ENCODE results near the gene IMMP2L. TPM values are rescaled to one million over a fixed set of nuclear protein-coding genes. Genes with fewer than 3 reads are reported as not detected.

The IMMP2L gene
- total RNA-seq, 6 experiments from 2014 or later = 14.2 to 25.3 (median 19.7) TPM

- Histone ChIP-seq H3K4me3 (no peak overlapping the region), H3K9me3 (no peaks in the 10 kb centered on the region), H3K4me1 (no peaks in the 10 kb centered on the region), H3K36me3 (no peaks in the 10 kb centered on the region), H3K27ac (no peak overlapping the region), H3K27me3 (no peaks in the 10 kb centered on the region)
- no peak for ATAC-seq
- TF ChIP-seq CTCF (IDR thresholded peaks at IDR 0.05) = no peak
- TF ChIP-seq POLR2A (IDR thresholded peaks at IDR 0.05) = no peak
- intact Hi-C loops (cut with DNase I) = no loop called here
- WGBS (ENCODE audit: insufficient coverage, low coverage, low lambda C conversion rate, missing lambda C conversion rate) = 77% methylated on average over 2 of the region's 2 CpGs
- no peak for DNase-seq
Observed at GRCh38 chr7:110645616-110646015, 916.7 kb downstream of the IMMP2L start.

- TF ChIP-seq CTCF (IDR thresholded peaks at IDR 0.05) (no peak), POLR2A (IDR thresholded peaks at IDR 0.05) (no peak)
- Histone ChIP-seq H3K4me3 (no peak overlapping the region), H3K4me1 (no peaks in the 10 kb centered on the region), H3K27me3 (no peaks in the 10 kb centered on the region), H3K27ac (no peak overlapping the region), H3K9me3 (no peaks in the 10 kb centered on the region), H3K36me3 (no peaks in the 10 kb centered on the region)
- ATAC-seq = no peak
- no peak for DNase-seq
- WGBS (ENCODE audit: insufficient coverage, low coverage, low lambda C conversion rate, missing lambda C conversion rate) = 75% methylated on average over 3 of the region's 3 CpGs
- intact Hi-C loops (cut with DNase I) = no loop called here
Observed at GRCh38 chr7:110645060-110645459, 917.2 kb downstream of the IMMP2L start.

- ATAC-seq (no peak), DNase-seq (no peak)
- H3K36me3 ChIP-seq = no peaks in the 10 kb centered on the region
- WGBS (ENCODE audit: insufficient coverage, low coverage, low lambda C conversion rate, missing lambda C conversion rate) = 68% methylated on average over 5 of the region's 5 CpGs
- intact Hi-C loops (cut with DNase I) = no loop called here
- H3K27ac ChIP-seq = no peak overlapping the region
- H3K4me1 ChIP-seq = no peaks in the 10 kb centered on the region
- no peak overlapping the region for H3K4me3 ChIP-seq
- no peaks in the 10 kb centered on the region for H3K27me3 ChIP-seq
- H3K9me3 ChIP-seq = no peaks in the 10 kb centered on the region
- TF ChIP-seq POLR2A (IDR thresholded peaks at IDR 0.05) (no peak), CTCF (IDR thresholded peaks at IDR 0.05) (no peak)
Observed at GRCh38 chr7:110637252-110637651, 925.0 kb downstream of the IMMP2L start.

- intact Hi-C loops (cut with DNase I) = no loop called here
- no peak overlapping the region for H3K27ac ChIP-seq
- no peaks in the 10 kb centered on the region for H3K9me3 ChIP-seq
- DNase-seq (no peak), ATAC-seq (no peak)
- H3K4me3 ChIP-seq = no peak overlapping the region
- WGBS (ENCODE audit: insufficient coverage, low coverage, low lambda C conversion rate, missing lambda C conversion rate) = 47% methylated on average over 2 of the region's 2 CpGs
- no peaks in the 10 kb centered on the region for H3K27me3 ChIP-seq
- H3K4me1 ChIP-seq = no peaks in the 10 kb centered on the region
- no peak for TF ChIP-seq CTCF (IDR thresholded peaks at IDR 0.05)
- no peak for TF ChIP-seq POLR2A (IDR thresholded peaks at IDR 0.05)
- no peaks in the 10 kb centered on the region for H3K36me3 ChIP-seq
Observed at GRCh38 chr7:110633313-110633712, 929.0 kb downstream of the IMMP2L start.

GRCh38 chr7:110626414-110626813, 935.9 kb downstream of the IMMP2L start:
- ATAC-seq (no peak), DNase-seq (no peak)
- Histone ChIP-seq H3K4me3 (no peak overlapping the region), H3K4me1 (no peaks in the 10 kb centered on the region), H3K27ac (no peak overlapping the region), H3K27me3 (no peaks in the 10 kb centered on the region), H3K36me3 (no peaks in the 10 kb centered on the region), H3K9me3 (no peaks in the 10 kb centered on the region)
- TF ChIP-seq POLR2A (IDR thresholded peaks at IDR 0.05) = no peak
- TF ChIP-seq CTCF (IDR thresholded peaks at IDR 0.05) = no peak
- WGBS (ENCODE audit: insufficient coverage, low coverage, low lambda C conversion rate, missing lambda C conversion rate) = 62% methylated on average over 2 of the region's 2 CpGs
- intact Hi-C loops (cut with DNase I) = no loop called here

Measured in right lobe of liver (tissue), 6 donors.